Right lobe of liver (tissue), 4 donors: ENCODE data around the gene ZNF48.

Source experiments
- POLR2A ChIP-seq: fragments of 450-650 bp; IDR thresholded peaks from one replicate; pipeline ENCODE4 v1.6.1; 2017; ENCODE audit warnings: antibody characterized with exemption, mild to moderate bottlenecking
- TF ChIP-seq, protein P1 (sequence below), 4 donors: fragments of 200-600 bp in 3 of 4; fragments of 450-650 bp in 1 of 4; IDR thresholded peaks; one replicate each; pipeline versions ENCODE4 v1.5.1 to v1.8.0; 2016 to 2022; ENCODE audit warnings: antibody characterized with exemption in 4 of 4, mild to moderate bottlenecking in 2 of 4
- donor health status: DM: no; HTN: no; CAD: no.
- donor health status: DM: no; HTN: no; CAD: no.
- donor health status: DM: no; HTN: yes; CAD: no.

GRCh38 chr16:30445408-30446202 is 50.4 kb downstream of the ZNF48 start, which contains the start of gene SEPHS2:
- TF ChIP-seq, protein P1, sequence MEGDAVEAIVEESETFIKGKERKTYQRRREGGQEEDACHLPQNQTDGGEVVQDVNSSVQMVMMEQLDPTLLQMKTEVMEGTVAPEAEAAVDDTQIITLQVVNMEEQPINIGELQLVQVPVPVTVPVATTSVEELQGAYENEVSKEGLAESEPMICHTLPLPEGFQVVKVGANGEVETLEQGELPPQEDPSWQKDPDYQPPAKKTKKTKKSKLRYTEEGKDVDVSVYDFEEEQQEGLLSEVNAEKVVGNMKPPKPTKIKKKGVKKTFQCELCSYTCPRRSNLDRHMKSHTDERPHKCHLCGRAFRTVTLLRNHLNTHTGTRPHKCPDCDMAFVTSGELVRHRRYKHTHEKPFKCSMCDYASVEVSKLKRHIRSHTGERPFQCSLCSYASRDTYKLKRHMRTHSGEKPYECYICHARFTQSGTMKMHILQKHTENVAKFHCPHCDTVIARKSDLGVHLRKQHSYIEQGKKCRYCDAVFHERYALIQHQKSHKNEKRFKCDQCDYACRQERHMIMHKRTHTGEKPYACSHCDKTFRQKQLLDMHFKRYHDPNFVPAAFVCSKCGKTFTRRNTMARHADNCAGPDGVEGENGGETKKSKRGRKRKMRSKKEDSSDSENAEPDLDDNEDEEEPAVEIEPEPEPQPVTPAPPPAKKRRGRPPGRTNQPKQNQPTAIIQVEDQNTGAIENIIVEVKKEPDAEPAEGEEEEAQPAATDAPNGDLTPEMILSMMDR (IDR thresholded peaks at IDR 0.05): peak in 3 of 4 donors; percentile 17 to 24 (median 21)
- TF ChIP-seq POLR2A: peak; percentile 100
